Large intestine (tissue), 3 donors: ENCODE measurements around the gene ST3GAL3. TPM values are rescaled to one million over a fixed set of nuclear protein-coding genes. Genes with fewer than 3 reads are reported as not detected.
"Not testable (repeated sequence)": the region's sequence is repeated elsewhere in the genome, so short reads cannot be mapped to it uniquely, and the experiment has no call there.

Experiments
- DNase-seq, 2 donors: peaks; one replicate each; pipeline versions ENCODE4 v3.0.0 to v3.0.0-alpha.2; 2013
- H3K27ac ChIP-seq: one replicate; pipeline ENCODE4 v1.5.1; 2013; ENCODE audit warnings: low read length
- H3K27me3 ChIP-seq: 2 replicates; pipeline ENCODE4 v1.6.1; 2013; ENCODE audit warnings: low read length; ENCODE audit not compliant: control insufficient read depth, insufficient read depth
- H3K36me3 ChIP-seq: 2 replicates; pipeline ENCODE4 v1.6.1; 2013; ENCODE audit warnings: low read length; ENCODE audit not compliant: control insufficient read depth, insufficient read depth
- H3K4me1 ChIP-seq: one replicate; pipeline ENCODE4 v1.6.1; 2013; ENCODE audit warnings: low read length; ENCODE audit not compliant: control insufficient read depth, insufficient read depth
- H3K4me3 ChIP-seq: one replicate; pipeline ENCODE4 v1.5.1; 2013; ENCODE audit warnings: low read length
- H3K9me3 ChIP-seq: one replicate; pipeline ENCODE4 v1.6.1; 2013; ENCODE audit warnings: mild to moderate bottlenecking, low read depth, low read length, moderate library complexity; ENCODE audit not compliant: control insufficient read depth
- WGBS: methylation state at CpG from one replicate; pipeline ENCODE4 v1.1.5; 2013; ENCODE audit warnings: low lambda C conversion rate; ENCODE audit not compliant: insufficient coverage; 5-methylcytosine and 5-hydroxymethylcytosine counted together
- polyA plus RNA-seq: library from polyadenylated mRNA; unstranded; fragments of 120-200 nt; gene quantifications from one replicate; pipeline ENCODE4 v1.2.1, GENCODE V29; 2013

Gene ST3GAL3
- polyA plus RNA-seq, 1 donor: 7.7 TPM

GRCh38 chr1:43719063-43719462 lies 11.7 kb downstream of the ST3GAL3 start:
- H3K4me1 ChIP-seq: no peaks in the 10 kb centered on the region
- DNase-seq: no peak
- H3K27ac ChIP-seq: no peak overlapping the region
- no peaks in the 10 kb centered on the region for H3K9me3 ChIP-seq
- no peak overlapping the region for H3K4me3 ChIP-seq
- H3K36me3 ChIP-seq: no peaks in the 10 kb centered on the region
- no CpG with 5 or more reads among the region's 6 CpGs for WGBS
- H3K27me3 ChIP-seq: no peaks in the 10 kb centered on the region

DNA sequence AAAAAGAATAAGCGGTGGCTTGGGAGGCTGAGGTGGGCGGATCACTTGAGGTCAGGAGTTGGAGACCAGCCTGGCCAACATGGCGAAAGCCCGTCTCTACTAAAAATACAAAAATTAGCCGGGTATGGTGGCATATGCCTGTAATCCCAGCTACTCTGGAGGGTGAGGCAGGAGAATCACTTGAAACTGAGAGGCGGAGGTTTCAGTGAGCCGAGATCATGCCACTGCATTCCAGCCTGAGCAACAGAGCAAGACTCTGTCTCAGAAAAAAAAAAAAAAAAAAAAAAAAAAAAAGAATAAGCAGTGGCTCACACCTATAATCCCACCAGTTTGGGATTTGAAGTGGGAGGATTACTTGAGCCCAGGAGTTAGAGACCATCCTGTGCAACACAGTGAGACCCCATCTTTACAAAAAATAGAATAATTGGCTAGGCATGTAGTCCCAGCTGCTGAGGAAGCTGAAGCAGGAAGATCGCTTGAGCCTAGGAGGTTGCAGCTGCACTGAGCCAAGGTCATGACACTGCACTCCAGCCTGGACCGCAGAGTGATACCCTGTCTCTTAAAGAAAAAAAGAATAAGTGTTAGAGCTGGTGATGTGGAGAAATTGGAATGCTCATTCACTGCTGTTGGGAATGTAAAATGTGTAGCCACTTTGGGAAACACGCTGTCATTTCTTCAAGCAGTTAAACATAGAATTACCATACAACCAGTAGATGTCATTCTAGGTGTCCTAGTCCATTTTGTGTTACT lies 12.5 kb downstream of the ST3GAL3 start:
- H3K9me3 ChIP-seq, H3K27ac ChIP-seq, H3K36me3 ChIP-seq, H3K4me3 ChIP-seq, DNase-seq, H3K27me3 ChIP-seq, H3K4me1 ChIP-seq: not testable (repeated sequence)
- no CpG with 5 or more reads among the region's 10 CpGs for WGBS

DNA sequence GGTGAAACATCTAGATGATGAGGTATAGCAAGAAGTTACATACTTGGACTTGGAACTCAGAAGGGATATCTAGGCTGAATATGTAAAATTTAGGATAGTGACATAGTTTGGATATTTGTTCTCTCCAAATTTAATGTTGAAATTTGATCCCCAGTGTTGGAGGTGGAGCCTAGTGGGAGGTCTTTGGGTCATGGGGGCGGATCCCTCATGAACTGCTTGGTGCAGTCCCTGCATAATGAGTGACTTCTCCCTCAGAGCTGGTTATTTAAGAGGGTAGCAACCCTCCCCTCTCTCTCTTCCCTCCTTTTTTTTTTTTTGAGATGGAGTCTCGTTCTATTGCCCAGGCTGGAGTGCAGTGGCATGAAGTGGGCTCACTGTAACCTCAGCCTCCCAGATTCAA lies 15.5 kb downstream of the ST3GAL3 start:
- Histone ChIP-seq H3K36me3 (no peaks in the 10 kb centered on the region), H3K27ac (no peak overlapping the region), H3K4me3 (no peak overlapping the region), H3K4me1 (no peaks in the 10 kb centered on the region), H3K27me3 (no peaks in the 10 kb centered on the region), H3K9me3 (no peaks in the 10 kb centered on the region)
- no peak for DNase-seq
- no CpG with 5 or more reads among the region's 2 CpGs for WGBS

GRCh38 chr1:43729816-43730463 lies 22.6 kb downstream of the ST3GAL3 start:
- H3K9me3 ChIP-seq: no peaks in the 10 kb centered on the region
- H3K27ac ChIP-seq: no peak overlapping the region
- no peaks in the 10 kb centered on the region for H3K36me3 ChIP-seq
- H3K4me3 ChIP-seq: no peak overlapping the region
- 100% methylated on average over 1 of the region's 4 CpGs for WGBS
- H3K4me1 ChIP-seq: no peaks in the 10 kb centered on the region
- no peaks in the 10 kb centered on the region for H3K27me3 ChIP-seq
- DNase-seq: no peak

DNA sequence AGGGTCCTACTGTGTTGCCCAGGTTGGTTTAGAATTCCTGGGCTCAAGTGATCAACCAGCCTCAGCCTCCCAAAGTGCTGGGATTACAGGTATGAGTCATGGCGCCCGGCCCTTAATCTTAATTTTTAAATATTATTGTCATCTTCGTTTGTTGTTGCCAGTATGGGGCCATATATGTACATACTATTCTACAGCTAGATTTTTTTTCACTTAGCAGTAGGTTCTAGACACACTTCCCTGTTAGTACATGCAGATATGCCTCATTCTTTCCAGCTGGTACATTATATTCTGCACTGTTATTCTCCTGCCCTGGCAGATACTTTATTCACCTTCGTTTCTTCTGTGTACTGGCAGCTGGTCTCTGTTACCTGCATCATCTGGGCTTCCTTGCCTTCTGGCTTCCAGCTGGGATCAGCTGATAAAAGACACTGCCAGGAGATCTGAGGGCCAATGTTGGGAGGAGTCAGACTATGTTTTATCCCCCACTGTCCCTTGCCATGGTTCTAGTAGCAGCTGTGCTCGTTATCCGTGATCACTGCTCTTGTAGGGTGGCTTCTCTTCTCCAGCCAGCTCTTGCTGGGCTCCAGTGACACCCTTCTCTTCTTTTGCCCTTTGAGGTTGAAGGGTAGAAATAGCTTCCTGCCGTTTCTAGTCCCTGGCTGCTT lies 24.7 kb downstream of the ST3GAL3 start:
- 79% methylated on average over 4 of the region's 7 CpGs for WGBS
- H3K27ac ChIP-seq: no peak overlapping the region
- H3K4me1 ChIP-seq: no peaks in the 10 kb centered on the region
- no peak overlapping the region for H3K4me3 ChIP-seq
- H3K36me3 ChIP-seq: peaks cover 3% of the 10 kb centered on the region
- DNase-seq: no peak
- no peaks in the 10 kb centered on the region for H3K27me3 ChIP-seq
- H3K9me3 ChIP-seq: no peaks in the 10 kb centered on the region

DNA sequence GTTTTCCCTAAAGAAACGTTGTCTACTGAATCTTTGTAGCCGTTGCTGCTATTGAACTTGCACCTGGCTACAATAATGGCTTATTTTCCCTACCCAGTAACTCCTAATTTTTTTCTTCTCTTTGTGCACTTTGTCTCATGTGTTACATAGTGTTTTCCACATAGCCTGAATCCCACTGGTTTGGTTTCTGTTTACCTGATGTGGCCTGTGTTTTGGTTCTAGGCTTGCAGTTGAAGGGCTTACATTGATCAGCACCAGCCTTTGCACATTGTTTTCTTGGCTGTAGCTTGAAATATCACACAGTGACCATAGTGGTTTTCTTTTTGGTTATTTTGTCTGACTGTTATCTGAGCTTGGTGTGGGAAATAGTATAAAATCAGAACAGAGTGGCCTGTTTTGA lies 29.5 kb downstream of the ST3GAL3 start:
- Histone ChIP-seq H3K27me3 (no peaks in the 10 kb centered on the region), H3K9me3 (no peaks in the 10 kb centered on the region), H3K4me1 (no peaks in the 10 kb centered on the region), H3K4me3 (no peak overlapping the region), H3K27ac (no peak overlapping the region), H3K36me3 (peaks cover 3% of the 10 kb centered on the region)
- 92% methylated on average over 2 of the region's 2 CpGs for WGBS
- no peak for DNase-seq

GRCh38 chr1:43742026-43742425 lies 34.7 kb downstream of the ST3GAL3 start:
- H3K27me3 ChIP-seq: no peaks in the 10 kb centered on the region
- no peak overlapping the region for H3K27ac ChIP-seq
- H3K4me3 ChIP-seq: no peak overlapping the region
- H3K9me3 ChIP-seq: no peaks in the 10 kb centered on the region
- no peaks in the 10 kb centered on the region for H3K36me3 ChIP-seq
- no CpG with 5 or more reads among the region's 4 CpGs for WGBS
- no peaks in the 10 kb centered on the region for H3K4me1 ChIP-seq
- DNase-seq: no peak

DNA sequence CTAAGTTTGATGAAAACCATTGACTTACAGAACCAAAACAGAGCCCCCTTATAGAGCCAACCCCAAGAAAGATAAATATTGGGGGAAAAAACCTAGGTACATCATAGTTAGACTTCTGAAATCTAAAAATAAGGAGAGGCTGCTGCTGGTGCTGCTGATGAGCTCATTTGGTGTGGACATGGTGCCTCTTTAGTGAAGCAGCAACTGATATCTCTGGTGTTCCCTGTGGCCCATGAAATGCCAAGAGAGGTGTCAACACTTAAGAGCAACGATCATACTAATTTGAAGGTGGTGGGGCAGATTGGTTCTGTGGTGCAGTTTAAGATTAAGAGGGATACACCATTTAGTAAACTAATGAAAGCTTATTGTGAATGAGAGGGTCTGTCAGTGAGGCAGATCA lies 35.9 kb downstream of the ST3GAL3 start:
- Histone ChIP-seq H3K36me3 (no peaks in the 10 kb centered on the region), H3K4me1 (no peaks in the 10 kb centered on the region), H3K27me3 (no peaks in the 10 kb centered on the region), H3K4me3 (no peak overlapping the region), H3K9me3 (no peaks in the 10 kb centered on the region), H3K27ac (no peak overlapping the region)
- no CpG with 5 or more reads among the region's 1 CpG for WGBS
- DNase-seq: no peak

GRCh38 chr1:43747736-43748135 lies 40.4 kb downstream of the ST3GAL3 start:
- WGBS: no CpG with 5 or more reads among the region's 4 CpGs
- H3K4me3 ChIP-seq: no peak overlapping the region
- no peaks in the 10 kb centered on the region for H3K4me1 ChIP-seq
- no peaks in the 10 kb centered on the region for H3K9me3 ChIP-seq
- no peaks in the 10 kb centered on the region for H3K27me3 ChIP-seq
- no peaks in the 10 kb centered on the region for H3K36me3 ChIP-seq
- DNase-seq: no peak
- H3K27ac ChIP-seq: no peak overlapping the region

DNA sequence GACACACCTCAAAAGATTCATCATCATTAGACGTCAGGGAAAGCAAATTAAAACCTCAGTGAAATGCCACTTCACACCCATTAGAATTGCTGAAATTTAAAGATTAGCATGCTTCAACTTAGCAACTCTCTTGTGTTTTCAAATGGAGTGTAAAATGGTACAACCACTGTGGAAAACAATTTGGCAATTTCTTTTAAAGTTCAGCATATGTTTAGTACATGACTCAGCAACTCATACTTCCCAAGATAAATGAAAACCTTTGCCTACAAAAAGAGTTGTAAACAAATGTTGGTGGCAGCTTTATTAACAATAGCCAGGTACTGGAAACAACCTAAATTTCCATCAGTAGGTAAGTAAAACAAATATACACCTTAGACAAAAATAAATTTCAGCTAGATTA lies 42.7 kb downstream of the ST3GAL3 start:
- Histone ChIP-seq H3K27me3 (no peaks in the 10 kb centered on the region), H3K4me3 (no peak overlapping the region), H3K9me3 (no peaks in the 10 kb centered on the region), H3K27ac (no peak overlapping the region), H3K36me3 (no peaks in the 10 kb centered on the region), H3K4me1 (no peaks in the 10 kb centered on the region)
- DNase-seq: no peak
- 80% methylated on average over 1 of the region's 1 CpG for WGBS
